ENCODE data around the gene PPM1B. TPM values are rescaled to one million over a fixed set of nuclear protein-coding genes. Genes with fewer than 3 reads are reported as not detected.
"Not testable (repeated sequence)": the region's sequence is repeated elsewhere in the genome, so short reads cannot be mapped to it uniquely, and the experiment has no call there.

PPM1B gene
- total and polyA plus RNA-seq, 7 experiments from 2014 or later: 46.0 to 89.5 (median 74.7) TPM

DNA sequence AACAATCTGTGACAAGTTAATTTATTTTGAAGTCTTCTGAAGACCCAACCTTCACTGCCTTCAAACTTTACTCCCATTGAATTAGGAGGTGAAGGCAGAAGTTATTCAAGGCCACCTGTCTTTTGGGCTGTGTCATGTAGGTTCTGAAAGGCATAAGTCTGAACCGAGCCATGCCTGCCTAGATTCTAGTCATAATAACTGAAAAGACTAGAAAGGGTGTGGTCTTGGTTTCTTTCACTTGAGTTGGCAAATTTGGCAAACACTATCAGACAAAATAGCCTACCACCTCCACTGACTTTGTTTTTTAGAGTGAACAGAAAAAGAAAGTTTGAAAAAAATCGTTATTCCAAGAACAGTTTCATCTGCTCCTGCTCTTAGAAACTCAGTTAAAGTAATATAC lies 38.4 kb downstream of the PPM1B start:
- Mint-ChIP-seq H3K36me3 (peaks cover 7 to 44% (median 34%) of the 10 kb centered on the region in 5 donors), H3K27me3 (no peaks in the 10 kb centered on the region), H3K9me3 (peaks cover 0 to 7% (median 0%) of the 10 kb centered on the region in 11 donors), H3K27ac (no peak overlapping the region), H3K4me3 (no peak overlapping the region), H3K4me1 (peaks cover 14 to 54% (median 41%) of the 10 kb centered on the region in 7 donors)
- intact Hi-C loops (cut with micrococcal nuclease): no loop called here
- Histone ChIP-seq H3K27me3 (ENCODE audit: control insufficient read depth in 2 of 2, insufficient read depth in 2 of 2, low read length in 2 of 2) (no peaks in the 10 kb centered on the region), H3K4me1 (ENCODE audit: control insufficient read depth in 2 of 2, insufficient read depth in 2 of 2, low read length in 2 of 2) (peaks cover 0 to 3% of the 10 kb centered on the region in 2 donors), H3K27ac (ENCODE audit: low read depth, low read length) (no peak overlapping the region), H3K36me3 (ENCODE audit: control insufficient read depth in 2 of 3, insufficient read depth in 3 of 3, low read length in 3 of 3) (peaks cover 2 to 23% (median 5%) of the 10 kb centered on the region in 3 experiments), H3K4me3 (ENCODE audit: low read length) (no peak overlapping the region), H3K9me3 (ENCODE audit: control insufficient read depth in 2 of 3, low read length in 3 of 3) (no peaks in the 10 kb centered on the region)
- ATAC-seq: no peak
- CTCF ChIA-PET: no interaction called here
- no peak for DNase-seq
- POLR2A ChIA-PET: interaction anchor here (0.6 kb wide), 1 partner anchor 73 kb away, joined by 4 read pairs; no protein-coding TSS in a partner anchor

GRCh38 chr2:44207648-44208047 lies 39.0 kb downstream of the PPM1B start:
- POLR2A ChIA-PET: interaction anchor here (0.6 kb wide), 1 partner anchor 72 kb away, joined by 4 read pairs; no protein-coding TSS in a partner anchor
- H3K27me3 Mint-ChIP-seq; H3K9me3 ChIP-seq (ENCODE audit: control insufficient read depth in 2 of 3, low read length in 3 of 3); CTCF ChIA-PET; H3K9me3 Mint-ChIP-seq; intact Hi-C loops (cut with micrococcal nuclease); ATAC-seq; H3K27me3 ChIP-seq (ENCODE audit: control insufficient read depth in 2 of 2, insufficient read depth in 2 of 2, low read length in 2 of 2); DNase-seq; H3K4me1 ChIP-seq (ENCODE audit: control insufficient read depth in 2 of 2, insufficient read depth in 2 of 2, low read length in 2 of 2); H3K4me3 ChIP-seq (ENCODE audit: low read length); H3K4me3 Mint-ChIP-seq; H3K27ac ChIP-seq (ENCODE audit: low read depth, low read length): not testable (repeated sequence)
- Mint-ChIP-seq H3K36me3 (peaks cover 10 to 47% (median 36%) of the 10 kb centered on the region in 5 donors), H3K4me1 (peaks cover 12 to 56% (median 42%) of the 10 kb centered on the region in 7 donors), H3K27ac (peak overlapping the region in 2 of 9 donors; percentile 8 to 40)
- H3K36me3 ChIP-seq (ENCODE audit: control insufficient read depth in 2 of 3, insufficient read depth in 3 of 3, low read length in 3 of 3): peaks cover 5 to 28% (median 5%) of the 10 kb centered on the region in 3 experiments

GRCh38 chr2:44210362-44210761 lies 41.7 kb downstream of the PPM1B start:
- peaks cover 5 to 32% (median 5%) of the 10 kb centered on the region in 3 experiments for H3K36me3 ChIP-seq (ENCODE audit: control insufficient read depth in 2 of 3, insufficient read depth in 3 of 3, low read length in 3 of 3)
- DNase-seq (no peak), ATAC-seq (no peak)
- ChIA-PET POLR2A (no interaction called here), CTCF (no interaction called here)
- H3K27me3 Mint-ChIP-seq: no peaks in the 10 kb centered on the region
- no peaks in the 10 kb centered on the region for H3K4me1 ChIP-seq (ENCODE audit: control insufficient read depth in 2 of 2, insufficient read depth in 2 of 2, low read length in 2 of 2)
- no peak overlapping the region for H3K4me3 ChIP-seq (ENCODE audit: low read length)
- no peak overlapping the region for H3K27ac ChIP-seq (ENCODE audit: low read depth, low read length)
- no peak overlapping the region for H3K4me3 Mint-ChIP-seq
- H3K36me3 Mint-ChIP-seq: peaks cover 5 to 33% (median 17%) of the 10 kb centered on the region in 5 donors
- H3K27me3 ChIP-seq (ENCODE audit: control insufficient read depth in 2 of 2, insufficient read depth in 2 of 2, low read length in 2 of 2): no peaks in the 10 kb centered on the region
- intact Hi-C loops (cut with micrococcal nuclease): no loop called here
- H3K9me3 ChIP-seq (ENCODE audit: control insufficient read depth in 2 of 3, low read length in 3 of 3): no peaks in the 10 kb centered on the region
- peaks cover 5 to 47% (median 28%) of the 10 kb centered on the region in 7 donors for H3K4me1 Mint-ChIP-seq
- H3K9me3 Mint-ChIP-seq: no peaks in the 10 kb centered on the region
- H3K27ac Mint-ChIP-seq: peak overlapping the region in 1 of 9 donors; percentile 78

- H3K27me3 ChIP-seq (ENCODE audit: control insufficient read depth in 2 of 2, insufficient read depth in 2 of 2, low read length in 2 of 2): no peaks in the 10 kb centered on the region
- Mint-ChIP-seq H3K27ac (no peak overlapping the region), H3K4me1 (peaks cover 8 to 50% (median 34%) of the 10 kb centered on the region in 7 donors), H3K27me3 (no peaks in the 10 kb centered on the region), H3K36me3 (peaks cover 5 to 38% (median 22%) of the 10 kb centered on the region in 5 donors), H3K9me3 (no peaks in the 10 kb centered on the region), H3K4me3 (no peak overlapping the region)
- intact Hi-C loops (cut with micrococcal nuclease): no loop called here
- H3K4me3 ChIP-seq (ENCODE audit: low read length): no peak overlapping the region
- no peak overlapping the region for H3K27ac ChIP-seq (ENCODE audit: low read depth, low read length)
- DNase-seq (no peak), ATAC-seq (no peak)
- no peaks in the 10 kb centered on the region for H3K9me3 ChIP-seq (ENCODE audit: control insufficient read depth in 2 of 3, low read length in 3 of 3)
- no peaks in the 10 kb centered on the region for H3K4me1 ChIP-seq (ENCODE audit: control insufficient read depth in 2 of 2, insufficient read depth in 2 of 2, low read length in 2 of 2)
- ChIA-PET POLR2A (no interaction called here), CTCF (no interaction called here)
- peaks cover 5 to 32% (median 5%) of the 10 kb centered on the region in 3 experiments for H3K36me3 ChIP-seq (ENCODE audit: control insufficient read depth in 2 of 3, insufficient read depth in 3 of 3, low read length in 3 of 3)
Observed at GRCh38 chr2:44211183-44211582, 42.5 kb downstream of the PPM1B start.

- Histone ChIP-seq H3K4me1 (ENCODE audit: control insufficient read depth in 2 of 2, insufficient read depth in 2 of 2, low read length in 2 of 2) (no peaks in the 10 kb centered on the region), H3K27me3 (ENCODE audit: control insufficient read depth in 2 of 2, insufficient read depth in 2 of 2, low read length in 2 of 2) (no peaks in the 10 kb centered on the region), H3K9me3 (ENCODE audit: control insufficient read depth in 2 of 3, low read length in 3 of 3) (no peaks in the 10 kb centered on the region), H3K36me3 (ENCODE audit: control insufficient read depth in 2 of 3, insufficient read depth in 3 of 3, low read length in 3 of 3) (peaks cover 5 to 32% (median 5%) of the 10 kb centered on the region in 3 experiments), H3K4me3 (ENCODE audit: low read length) (no peak overlapping the region), H3K27ac (ENCODE audit: low read depth, low read length) (no peak overlapping the region)
- H3K27me3 Mint-ChIP-seq: no peaks in the 10 kb centered on the region
- H3K4me1 Mint-ChIP-seq: peaks cover 11 to 55% (median 39%) of the 10 kb centered on the region in 7 donors
- no peaks in the 10 kb centered on the region for H3K9me3 Mint-ChIP-seq
- ChIA-PET POLR2A (interaction anchor here (0.6 kb wide), 2 partner anchors 18 to 35 kb away, joined by 3 read pairs; no protein-coding TSS in a partner anchor), CTCF (interaction anchor here (0.6 to 1.8 kb wide), 3 partner anchors 12 to 167 kb away, joined by 3 to 4 read pairs (median 4); no protein-coding TSS in a partner anchor)
- ATAC-seq (no peak), DNase-seq (no peak)
- peaks cover 5 to 45% (median 26%) of the 10 kb centered on the region in 5 donors for H3K36me3 Mint-ChIP-seq
- H3K4me3 Mint-ChIP-seq: no peak overlapping the region
- intact Hi-C loops (cut with micrococcal nuclease): no loop called here
- peak overlapping the region in 1 of 9 donors; percentile 17 for H3K27ac Mint-ChIP-seq
Observed at GRCh38 chr2:44212302-44212701, 43.6 kb downstream of the PPM1B start.

DNA sequence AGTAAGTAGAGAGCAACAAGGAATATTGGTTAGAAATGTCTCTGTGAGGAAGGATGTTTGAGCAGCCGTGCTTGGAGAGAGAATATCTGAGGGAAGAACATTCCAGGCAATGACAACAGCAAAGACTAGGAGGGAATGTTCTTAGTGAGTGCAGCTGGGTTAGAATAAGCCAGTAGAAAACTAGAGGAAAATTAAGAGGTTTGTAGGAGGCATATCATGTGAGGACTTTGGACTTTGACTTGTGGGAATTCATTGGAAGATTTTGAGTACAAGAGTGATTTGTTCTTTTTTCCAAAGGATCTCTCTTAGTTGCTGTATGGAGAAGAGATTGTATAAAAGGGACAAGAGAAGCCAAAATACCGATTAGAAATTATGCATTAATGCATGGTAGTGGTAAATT lies 47.2 kb downstream of the PPM1B start:
- Histone ChIP-seq H3K4me3 (ENCODE audit: low read length) (no peak overlapping the region), H3K36me3 (ENCODE audit: control insufficient read depth in 2 of 3, insufficient read depth in 3 of 3, low read length in 3 of 3) (peaks cover 0 to 37% (median 5%) of the 10 kb centered on the region in 3 experiments), H3K27me3 (ENCODE audit: control insufficient read depth in 2 of 2, insufficient read depth in 2 of 2, low read length in 2 of 2) (no peaks in the 10 kb centered on the region), H3K4me1 (ENCODE audit: control insufficient read depth in 2 of 2, insufficient read depth in 2 of 2, low read length in 2 of 2) (no peaks in the 10 kb centered on the region), H3K27ac (ENCODE audit: low read depth, low read length) (no peak overlapping the region), H3K9me3 (ENCODE audit: control insufficient read depth in 2 of 3, low read length in 3 of 3) (no peaks in the 10 kb centered on the region)
- Mint-ChIP-seq H3K4me3 (no peak overlapping the region), H3K27ac (peak overlapping the region in 7 of 9 donors; percentile 16 to 79 (median 56)), H3K4me1 (peaks cover 9 to 54% (median 41%) of the 10 kb centered on the region in 7 donors), H3K27me3 (no peaks in the 10 kb centered on the region), H3K9me3 (no peaks in the 10 kb centered on the region), H3K36me3 (peaks cover 5 to 38% (median 21%) of the 10 kb centered on the region in 5 donors)
- DNase-seq (no peak), ATAC-seq (no peak)
- POLR2A ChIA-PET: no interaction called here
- CTCF ChIA-PET: no interaction called here
- intact Hi-C loops (cut with micrococcal nuclease): loop anchor here in 1 of 2 donors (2.0 kb wide), 1 partner anchor 13 kb away; no protein-coding TSS in a partner anchor

- POLR2A ChIA-PET: no interaction called here
Observed at GRCh38 chr2:44218771-44219170, 50.1 kb downstream of the PPM1B start.

More at GRCh38 chr2:44218771-44219170, 50.1 kb downstream of the PPM1B start:
- Mint-ChIP-seq H3K27me3 (no peaks in the 10 kb centered on the region), H3K4me3 (no peak overlapping the region), H3K4me1 (peaks cover 7 to 47% (median 28%) of the 10 kb centered on the region in 7 donors), H3K9me3 (no peaks in the 10 kb centered on the region), H3K27ac (peak overlapping the region in 7 of 9 donors; percentile 11 to 79 (median 62)), H3K36me3 (peaks cover 0 to 42% (median 31%) of the 10 kb centered on the region in 5 donors)
- H3K4me1 ChIP-seq (ENCODE audit: control insufficient read depth in 2 of 2, insufficient read depth in 2 of 2, low read length in 2 of 2): no peaks in the 10 kb centered on the region
- peaks cover 0 to 35% (median 3%) of the 10 kb centered on the region in 3 experiments for H3K36me3 ChIP-seq (ENCODE audit: control insufficient read depth in 2 of 3, insufficient read depth in 3 of 3, low read length in 3 of 3)
- no peak overlapping the region for H3K27ac ChIP-seq (ENCODE audit: low read depth, low read length)
- ATAC-seq: no peak
- intact Hi-C loops (cut with micrococcal nuclease): no loop called here
- DNase-seq: no peak
- CTCF ChIA-PET: interaction anchor here (0.7 kb wide), 2 partner anchors 78 to 130 kb away, joined by 3 read pairs; no protein-coding TSS in a partner anchor
- no peaks in the 10 kb centered on the region for H3K9me3 ChIP-seq (ENCODE audit: control insufficient read depth in 2 of 3, low read length in 3 of 3)
- no peaks in the 10 kb centered on the region for H3K27me3 ChIP-seq (ENCODE audit: control insufficient read depth in 2 of 2, insufficient read depth in 2 of 2, low read length in 2 of 2)
- no peak overlapping the region for H3K4me3 ChIP-seq (ENCODE audit: low read length)
